NB4 (cell line): ENCODE results near the gene SMAD5.

Experiments
- POLR2A ChIP-seq: IDR thresholded peaks from 2 replicates; pipeline ENCODE4 v1.6.1; 2011; ENCODE audit warnings: mild to moderate bottlenecking; ENCODE audit not compliant: insufficient read length; ENCODE audit errors: extremely low read depth
- TF ChIP-seq, protein P1 (sequence below): IDR thresholded peaks from one replicate; pipeline ENCODE4 v1.5.1; 2012; ENCODE audit warnings: low read depth, low read length
- TF ChIP-seq, protein P2 (sequence below): IDR thresholded peaks from 2 replicates; pipeline ENCODE4 v1.6.1; 2011; ENCODE audit warnings: low read depth, low read length

DNA sequence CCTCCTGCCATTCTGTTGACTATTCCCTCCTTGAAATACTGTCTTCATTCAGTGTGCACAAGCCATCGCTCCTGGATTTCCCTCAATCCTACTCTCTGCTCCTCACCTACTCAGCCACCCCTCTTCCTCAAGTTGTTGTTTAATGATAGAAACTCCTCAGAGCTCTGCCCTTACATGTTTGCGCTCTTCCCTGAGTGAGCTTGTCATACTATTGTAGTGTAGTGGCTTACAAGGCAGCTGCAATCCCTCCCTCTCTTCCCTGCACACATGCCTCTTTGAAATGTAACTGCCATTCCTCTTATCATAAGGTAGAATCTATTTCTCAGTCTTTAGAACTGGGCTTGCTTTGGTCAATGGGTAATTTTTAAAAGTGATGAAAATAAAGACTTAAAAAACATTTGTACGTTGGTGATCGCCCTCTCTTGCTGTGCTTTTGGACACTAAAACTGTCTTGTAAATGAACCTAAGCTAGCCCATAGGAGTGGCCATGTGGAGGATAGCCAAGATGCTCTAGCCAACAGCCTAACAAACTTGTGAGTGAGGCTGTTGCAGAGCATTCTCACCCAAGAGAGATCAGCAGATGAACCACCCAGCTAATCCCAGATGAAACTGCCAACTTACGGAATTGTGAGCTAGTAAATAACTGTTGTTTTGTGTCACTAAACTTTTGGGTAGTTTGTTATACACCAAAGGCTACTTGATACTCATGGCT lies 18.1 kb upstream of the SMAD5 start:
- no peak for TF ChIP-seq POLR2A
- TF ChIP-seq, protein P1, sequence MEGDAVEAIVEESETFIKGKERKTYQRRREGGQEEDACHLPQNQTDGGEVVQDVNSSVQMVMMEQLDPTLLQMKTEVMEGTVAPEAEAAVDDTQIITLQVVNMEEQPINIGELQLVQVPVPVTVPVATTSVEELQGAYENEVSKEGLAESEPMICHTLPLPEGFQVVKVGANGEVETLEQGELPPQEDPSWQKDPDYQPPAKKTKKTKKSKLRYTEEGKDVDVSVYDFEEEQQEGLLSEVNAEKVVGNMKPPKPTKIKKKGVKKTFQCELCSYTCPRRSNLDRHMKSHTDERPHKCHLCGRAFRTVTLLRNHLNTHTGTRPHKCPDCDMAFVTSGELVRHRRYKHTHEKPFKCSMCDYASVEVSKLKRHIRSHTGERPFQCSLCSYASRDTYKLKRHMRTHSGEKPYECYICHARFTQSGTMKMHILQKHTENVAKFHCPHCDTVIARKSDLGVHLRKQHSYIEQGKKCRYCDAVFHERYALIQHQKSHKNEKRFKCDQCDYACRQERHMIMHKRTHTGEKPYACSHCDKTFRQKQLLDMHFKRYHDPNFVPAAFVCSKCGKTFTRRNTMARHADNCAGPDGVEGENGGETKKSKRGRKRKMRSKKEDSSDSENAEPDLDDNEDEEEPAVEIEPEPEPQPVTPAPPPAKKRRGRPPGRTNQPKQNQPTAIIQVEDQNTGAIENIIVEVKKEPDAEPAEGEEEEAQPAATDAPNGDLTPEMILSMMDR = no peak
- TF ChIP-seq, protein P2, sequence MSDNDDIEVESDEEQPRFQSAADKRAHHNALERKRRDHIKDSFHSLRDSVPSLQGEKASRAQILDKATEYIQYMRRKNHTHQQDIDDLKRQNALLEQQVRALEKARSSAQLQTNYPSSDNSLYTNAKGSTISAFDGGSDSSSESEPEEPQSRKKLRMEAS = no peak
